GM12873 (cell line): ENCODE results near the gene WIPI1.

ENCODE experiments used
- TF ChIP-seq, protein P1 (sequence below): IDR thresholded peaks from 2 replicates; pipeline ENCODE4 v1.5.1; 2012; ENCODE audit warnings: low read depth, mild to moderate bottlenecking, moderate library complexity, low read length, control low read depth; ENCODE audit not compliant: insufficient read depth; ENCODE audit errors: missing control alignments

WIPI1 gene

DNA sequence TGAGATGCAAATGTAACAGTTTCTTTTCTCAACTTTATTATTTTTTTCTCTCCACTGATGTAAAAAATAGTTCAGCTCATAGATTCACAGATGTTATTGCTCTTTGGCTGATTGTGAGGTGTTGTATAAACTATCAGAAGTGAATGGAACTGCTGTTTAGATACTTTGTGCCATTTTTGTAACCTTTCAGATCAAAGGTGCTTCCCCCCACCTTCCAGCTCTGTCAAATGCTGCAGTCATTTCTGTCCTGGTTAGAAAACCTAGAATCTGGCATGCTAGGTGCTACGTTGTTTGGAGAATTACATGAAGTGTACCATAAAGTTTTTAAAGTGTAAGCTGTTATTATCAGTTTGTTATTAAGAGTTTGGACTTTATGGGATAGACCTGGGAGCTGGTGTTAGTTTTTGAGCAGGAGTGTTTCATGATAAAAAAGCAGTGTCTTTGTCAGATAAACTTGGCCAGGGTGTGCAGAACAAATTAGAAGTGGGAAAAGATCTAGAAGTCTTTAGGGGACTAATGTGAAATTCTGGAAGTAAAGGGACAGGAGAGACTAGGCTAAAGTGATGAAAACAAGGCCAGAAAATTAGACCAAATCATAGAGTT is 1.8 kb upstream of the WIPI1 start:
- TF ChIP-seq, protein P1, sequence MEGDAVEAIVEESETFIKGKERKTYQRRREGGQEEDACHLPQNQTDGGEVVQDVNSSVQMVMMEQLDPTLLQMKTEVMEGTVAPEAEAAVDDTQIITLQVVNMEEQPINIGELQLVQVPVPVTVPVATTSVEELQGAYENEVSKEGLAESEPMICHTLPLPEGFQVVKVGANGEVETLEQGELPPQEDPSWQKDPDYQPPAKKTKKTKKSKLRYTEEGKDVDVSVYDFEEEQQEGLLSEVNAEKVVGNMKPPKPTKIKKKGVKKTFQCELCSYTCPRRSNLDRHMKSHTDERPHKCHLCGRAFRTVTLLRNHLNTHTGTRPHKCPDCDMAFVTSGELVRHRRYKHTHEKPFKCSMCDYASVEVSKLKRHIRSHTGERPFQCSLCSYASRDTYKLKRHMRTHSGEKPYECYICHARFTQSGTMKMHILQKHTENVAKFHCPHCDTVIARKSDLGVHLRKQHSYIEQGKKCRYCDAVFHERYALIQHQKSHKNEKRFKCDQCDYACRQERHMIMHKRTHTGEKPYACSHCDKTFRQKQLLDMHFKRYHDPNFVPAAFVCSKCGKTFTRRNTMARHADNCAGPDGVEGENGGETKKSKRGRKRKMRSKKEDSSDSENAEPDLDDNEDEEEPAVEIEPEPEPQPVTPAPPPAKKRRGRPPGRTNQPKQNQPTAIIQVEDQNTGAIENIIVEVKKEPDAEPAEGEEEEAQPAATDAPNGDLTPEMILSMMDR = no peak

DNA sequence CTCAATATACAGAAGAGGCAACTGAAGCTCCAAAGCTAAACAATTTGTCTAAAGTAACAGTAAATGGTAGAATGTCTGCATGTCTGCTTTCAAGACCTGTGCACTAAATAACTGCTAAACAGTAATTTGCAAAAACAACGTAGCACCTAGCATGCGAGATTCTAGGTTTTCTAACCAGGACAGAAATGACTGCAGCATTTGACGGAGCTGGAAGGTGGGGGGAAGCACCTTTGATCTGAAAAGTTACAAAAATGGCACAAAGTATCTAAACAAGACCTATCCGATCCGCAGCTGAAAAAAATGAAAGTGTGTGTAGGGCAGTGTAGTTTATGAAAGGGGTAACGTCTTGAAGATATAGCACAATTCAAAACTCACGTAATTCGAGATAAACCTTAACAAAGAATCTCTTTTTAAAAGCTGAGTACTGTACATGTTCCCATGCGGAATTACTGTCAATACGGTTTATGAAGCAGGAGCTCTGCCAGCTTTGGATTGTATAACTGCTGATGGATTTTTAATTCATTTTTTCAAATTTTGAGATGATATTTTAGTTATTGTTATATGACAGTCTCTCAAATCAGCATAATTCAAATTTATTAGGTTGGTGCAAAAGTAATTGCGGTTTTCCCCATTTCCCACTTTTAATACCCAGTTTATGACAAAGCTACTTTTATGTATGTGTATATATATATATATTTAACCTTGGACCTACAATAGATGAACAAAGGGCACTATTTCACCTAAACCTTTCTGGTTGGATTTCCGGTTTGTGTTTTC is 1.2 kb upstream of the WIPI1 start:
- TF ChIP-seq, protein P1 = no peak

- TF ChIP-seq, protein P1 = no peak
These were observed 403 bp upstream of the WIPI1 start for GRCh38 chr17:68457539-68458259.

DNA sequence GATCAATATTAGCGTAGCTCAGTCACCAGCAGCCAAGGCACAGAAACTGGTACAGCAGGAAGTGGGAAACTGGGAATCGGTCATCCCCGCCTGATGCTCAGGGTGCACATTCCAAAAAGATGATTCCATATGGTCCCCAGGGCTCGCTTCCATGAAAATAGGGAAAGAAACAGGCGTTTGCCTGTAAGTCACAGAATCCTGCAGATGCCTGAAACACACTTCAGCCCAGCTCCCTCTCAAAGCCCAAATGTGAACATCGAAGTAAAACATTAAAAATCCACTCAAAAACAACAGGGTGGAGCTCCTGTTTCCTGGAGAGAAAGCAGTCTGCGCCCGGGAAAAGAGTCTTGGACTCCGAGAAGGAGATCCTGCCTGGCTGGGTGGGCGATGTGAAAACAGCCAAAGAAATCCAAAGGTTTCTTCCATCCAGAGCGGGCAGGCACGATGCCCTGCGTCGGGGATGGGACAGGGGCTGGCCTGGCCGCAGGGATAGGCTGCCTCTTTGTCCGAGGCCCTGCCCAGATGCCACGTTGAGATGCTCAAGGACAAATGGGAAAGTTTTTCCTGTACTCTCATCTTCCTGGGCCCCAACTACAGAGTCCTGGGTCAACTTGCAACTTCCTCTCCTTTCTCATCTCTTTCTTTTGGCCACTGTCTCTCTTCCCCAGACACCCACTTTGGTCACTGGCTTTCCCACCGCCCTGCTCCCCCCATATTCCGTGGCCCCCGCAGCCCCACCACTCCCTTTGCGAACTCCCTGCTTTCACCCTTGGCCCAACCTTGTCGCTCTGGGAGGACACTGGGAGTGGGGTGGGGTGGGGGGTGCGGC is 743 bp downstream of the WIPI1 start:
- TF ChIP-seq, protein P1 = no peak

- TF ChIP-seq, protein P1 = no peak
These were observed 1.4 kb downstream of the WIPI1 start for GRCh38 chr17:68455901-68456338.

DNA sequence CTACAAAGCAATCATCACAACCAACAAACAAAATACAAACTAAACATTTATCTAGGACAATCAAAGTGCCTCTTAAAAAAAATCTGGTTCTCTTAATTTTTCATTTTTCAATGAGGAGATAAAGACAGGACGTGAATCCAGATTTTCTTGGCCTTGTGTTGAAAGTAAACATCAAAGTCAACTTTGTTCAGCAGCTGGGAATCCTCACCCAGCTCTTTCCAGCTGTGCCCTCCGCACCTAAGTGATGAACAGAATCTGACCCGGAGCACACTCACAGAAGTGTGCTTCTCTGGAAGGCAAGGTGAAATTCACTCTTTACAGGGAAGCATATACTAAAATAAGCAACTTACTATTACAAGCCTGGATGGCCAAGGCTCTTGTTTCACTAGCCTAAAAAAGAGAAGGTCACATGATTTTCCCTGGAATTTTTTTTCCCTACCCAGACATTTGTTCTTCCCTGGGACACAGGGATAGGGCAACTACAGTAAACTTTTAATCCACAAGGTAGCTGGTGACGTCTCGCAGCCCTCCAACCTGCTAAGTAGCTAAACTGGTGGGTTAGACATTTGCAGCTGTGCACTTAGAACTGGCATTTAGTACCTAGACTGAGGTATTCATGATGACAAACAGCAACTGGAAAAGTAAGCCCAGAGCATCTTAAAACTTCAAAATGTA is 3.2 kb downstream of the WIPI1 start:
- TF ChIP-seq, protein P1 = no peak
